Astrocyte (in vitro differentiated cells and primary cell): ENCODE measurements around the gene WNT4. TPM values are rescaled to one million over a fixed set of nuclear protein-coding genes. Genes with fewer than 3 reads are reported as not detected.

Experiments
- DNase-seq: peaks from one replicate; pipeline ENCODE4 v3.0.0-alpha.2; 2010; ENCODE audit warnings: low read depth
- FAIRE-seq: peaks from 2 replicates; lab custom pipeline; 2011; peaks lifted over from hg19 to GRCh38; lab: Jason Lieb, UNC
- H2AFZ ChIP-seq: 2 replicates; pipeline ENCODE4 v1.6.0; 2012; ENCODE audit warnings: low read depth, low read length, inconsistent platforms
- H3K27ac ChIP-seq: 2 replicates; pipeline ENCODE4 v1.5.1; 2011; ENCODE audit warnings: low read depth, low read length, inconsistent platforms
- H3K27me3 ChIP-seq: 2 replicates; pipeline ENCODE4 v1.6.0; 2011; ENCODE audit warnings: low read length, inconsistent platforms; ENCODE audit not compliant: insufficient read depth
- H3K36me3 ChIP-seq: 2 replicates; pipeline ENCODE4 v1.5.1; 2011; ENCODE audit warnings: low read length, inconsistent platforms; ENCODE audit not compliant: insufficient read depth
- H3K4me1 ChIP-seq: 2 replicates; pipeline ENCODE4 v1.5.1; 2011; ENCODE audit warnings: low read length, inconsistent platforms; ENCODE audit not compliant: insufficient read depth
- H3K4me2 ChIP-seq: 2 replicates; pipeline ENCODE4 v1.6.0; 2012; ENCODE audit warnings: low read length, inconsistent platforms
- H3K4me3 ChIP-seq: 2 replicates; pipeline ENCODE4 v1.5.1; 2011; ENCODE audit warnings: low read depth, mild to moderate bottlenecking, low read length, inconsistent platforms; ENCODE audit not compliant: insufficient read depth
- H3K79me2 ChIP-seq: 2 replicates; pipeline ENCODE4 v1.6.0; 2012; ENCODE audit warnings: mild to moderate bottlenecking, low read length, inconsistent platforms; ENCODE audit not compliant: insufficient read depth
- H3K9ac ChIP-seq: 2 replicates; pipeline ENCODE4 v1.6.0; 2012; ENCODE audit warnings: mild to moderate bottlenecking, low read length, inconsistent platforms
- H3K9me3 ChIP-seq: 2 replicates; pipeline ENCODE4 v1.5.1; 2012; ENCODE audit warnings: low read depth, mild to moderate bottlenecking, low read length, inconsistent platforms; ENCODE audit not compliant: insufficient read depth
- H4K20me1 ChIP-seq: 2 replicates; pipeline ENCODE4 v1.6.0; 2012; ENCODE audit warnings: low read length, inconsistent platforms; ENCODE audit not compliant: insufficient read depth
- H3K27ac Mint-ChIP-seq: one replicate; pipeline ENCODE4 v1.8.0; 2021; ENCODE audit warnings: mild to moderate bottlenecking, mixed read lengths; ENCODE audit not compliant: unreplicated experiment
- H3K27me3 Mint-ChIP-seq: one replicate; pipeline ENCODE4 v1.8.0; 2021; ENCODE audit warnings: low read depth, mixed read lengths; ENCODE audit not compliant: unreplicated experiment
- H3K36me3 Mint-ChIP-seq: one replicate; pipeline ENCODE4 v1.8.0; 2021; ENCODE audit warnings: low read depth, mixed read lengths; ENCODE audit not compliant: unreplicated experiment
- H3K4me1 Mint-ChIP-seq: one replicate; pipeline ENCODE4 v1.8.0; 2021; ENCODE audit warnings: low read depth, mixed read lengths; ENCODE audit not compliant: unreplicated experiment
- H3K4me3 Mint-ChIP-seq: one replicate; pipeline ENCODE4 v1.8.0; 2021; ENCODE audit warnings: mild to moderate bottlenecking, moderate library complexity, mixed read lengths; ENCODE audit not compliant: unreplicated experiment
- H3K9me3 Mint-ChIP-seq: one replicate; pipeline ENCODE4 v1.8.0; 2021; ENCODE audit warnings: mild to moderate bottlenecking, mixed read lengths; ENCODE audit not compliant: unreplicated experiment
- EZH2 ChIP-seq: IDR thresholded peaks from 2 replicates; pipeline ENCODE4 v1.6.1; 2012; ENCODE audit warnings: mild to moderate bottlenecking, low read length, inconsistent platforms; ENCODE audit not compliant: insufficient read depth
- total RNA-seq: library from RNA; stranded (reverse); gene quantifications from 2 replicates; pipeline ENCODE4 v1.2.1, GENCODE V29; 2021
- TF ChIP-seq, protein P1 (sequence below): IDR thresholded peaks from 2 replicates; pipeline ENCODE4 v1.5.1; 2011; ENCODE audit warnings: low read depth, mild to moderate bottlenecking, inconsistent platforms, low read length, moderate library complexity; ENCODE audit not compliant: insufficient read depth

WNT4 gene
- total RNA-seq, 1 donor from 2014 or later = 1.2 TPM

- Histone ChIP-seq H2AFZ (no peak overlapping the region), H3K27ac (no peak overlapping the region), H3K36me3 (no peaks in the 10 kb centered on the region), H4K20me1 (peaks cover 68% of the 10 kb centered on the region), H3K4me3 (no peak overlapping the region), H3K4me2 (no peak overlapping the region), H3K79me2 (no peaks in the 10 kb centered on the region), H3K27me3 (peaks cover 37% of the 10 kb centered on the region), H3K4me1 (peaks cover 19% of the 10 kb centered on the region), H3K9ac (no peak overlapping the region), H3K9me3 (no peaks in the 10 kb centered on the region)
- Mint-ChIP-seq H3K36me3 (peaks cover 12% of the 10 kb centered on the region), H3K27me3 (peaks cover 23% of the 10 kb centered on the region), H3K27ac (no peak overlapping the region), H3K9me3 (no peaks in the 10 kb centered on the region), H3K4me1 (peaks cover 22% of the 10 kb centered on the region), H3K4me3 (no peak overlapping the region)
- FAIRE-seq (no peak), DNase-seq (no peak)
- no peak for TF ChIP-seq EZH2
- TF ChIP-seq, protein P1, sequence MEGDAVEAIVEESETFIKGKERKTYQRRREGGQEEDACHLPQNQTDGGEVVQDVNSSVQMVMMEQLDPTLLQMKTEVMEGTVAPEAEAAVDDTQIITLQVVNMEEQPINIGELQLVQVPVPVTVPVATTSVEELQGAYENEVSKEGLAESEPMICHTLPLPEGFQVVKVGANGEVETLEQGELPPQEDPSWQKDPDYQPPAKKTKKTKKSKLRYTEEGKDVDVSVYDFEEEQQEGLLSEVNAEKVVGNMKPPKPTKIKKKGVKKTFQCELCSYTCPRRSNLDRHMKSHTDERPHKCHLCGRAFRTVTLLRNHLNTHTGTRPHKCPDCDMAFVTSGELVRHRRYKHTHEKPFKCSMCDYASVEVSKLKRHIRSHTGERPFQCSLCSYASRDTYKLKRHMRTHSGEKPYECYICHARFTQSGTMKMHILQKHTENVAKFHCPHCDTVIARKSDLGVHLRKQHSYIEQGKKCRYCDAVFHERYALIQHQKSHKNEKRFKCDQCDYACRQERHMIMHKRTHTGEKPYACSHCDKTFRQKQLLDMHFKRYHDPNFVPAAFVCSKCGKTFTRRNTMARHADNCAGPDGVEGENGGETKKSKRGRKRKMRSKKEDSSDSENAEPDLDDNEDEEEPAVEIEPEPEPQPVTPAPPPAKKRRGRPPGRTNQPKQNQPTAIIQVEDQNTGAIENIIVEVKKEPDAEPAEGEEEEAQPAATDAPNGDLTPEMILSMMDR = no peak
Observed at GRCh38 chr1:22139066-22139594, 3.8 kb downstream of the WNT4 start.

DNA sequence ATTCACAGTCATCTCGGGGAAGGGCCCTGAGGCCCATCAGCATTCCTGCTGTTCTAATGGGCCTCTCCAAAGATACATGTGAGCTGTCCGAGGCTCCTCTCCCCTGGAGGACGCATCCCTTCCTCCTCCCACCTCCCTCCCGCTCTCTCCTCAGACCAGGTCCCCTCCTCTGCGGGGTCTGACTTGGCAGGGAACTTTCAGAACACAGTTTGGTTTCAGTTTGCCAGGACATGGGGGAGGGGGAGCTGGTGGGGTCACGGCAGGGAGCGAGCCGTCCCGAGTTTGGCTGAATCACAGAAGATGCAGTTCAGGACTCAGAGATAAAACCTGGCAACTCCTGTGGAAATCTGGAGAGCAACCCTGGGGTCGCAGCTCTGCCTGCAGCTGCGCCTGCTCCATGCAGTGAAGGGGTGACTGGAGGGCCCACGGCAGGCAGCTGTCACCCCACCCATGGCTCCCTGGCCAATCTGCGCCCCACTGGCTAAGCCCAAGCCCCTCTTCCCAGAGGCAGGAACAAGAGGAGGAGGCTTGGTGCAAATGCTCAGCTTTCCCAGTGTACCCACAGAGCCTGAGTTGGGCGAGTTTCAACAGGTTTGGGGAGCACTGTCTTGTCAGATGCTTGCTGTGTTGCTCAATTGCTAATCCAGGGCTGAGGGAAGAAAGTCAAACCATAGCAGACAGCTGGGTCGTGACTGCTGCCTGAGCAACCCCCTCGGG lies 5.7 kb downstream of the WNT4 start:
- Histone ChIP-seq H3K4me1 (peaks cover 29% of the 10 kb centered on the region), H3K9ac (peak overlapping the region; percentile 19), H4K20me1 (peaks cover 80% of the 10 kb centered on the region), H3K79me2 (no peaks in the 10 kb centered on the region), H3K27ac (no peak overlapping the region), H2AFZ (no peak overlapping the region), H3K36me3 (no peaks in the 10 kb centered on the region), H3K4me3 (no peak overlapping the region), H3K27me3 (peaks cover 30% of the 10 kb centered on the region), H3K9me3 (no peaks in the 10 kb centered on the region), H3K4me2 (peak overlapping the region; percentile 48)
- FAIRE-seq = no peak
- Mint-ChIP-seq H3K27ac (no peak overlapping the region), H3K4me1 (peaks cover 22% of the 10 kb centered on the region), H3K9me3 (no peaks in the 10 kb centered on the region), H3K27me3 (peaks cover 22% of the 10 kb centered on the region), H3K4me3 (no peak overlapping the region), H3K36me3 (peaks cover 12% of the 10 kb centered on the region)
- no peak for DNase-seq
- TF ChIP-seq, protein P1 = no peak
- TF ChIP-seq EZH2 = no peak

GRCh38 chr1:22133931-22134324 lies 9.0 kb downstream of the WNT4 start:
- TF ChIP-seq, protein P1 = no peak
- no peak for TF ChIP-seq EZH2
- Mint-ChIP-seq H3K27me3 (peaks cover 12% of the 10 kb centered on the region), H3K4me1 (peaks cover 14% of the 10 kb centered on the region), H3K4me3 (no peak overlapping the region), H3K27ac (no peak overlapping the region), H3K9me3 (no peaks in the 10 kb centered on the region), H3K36me3 (peaks cover 10% of the 10 kb centered on the region)
- H2AFZ ChIP-seq = no peak overlapping the region
- no peak overlapping the region for H3K9ac ChIP-seq
- no peak for DNase-seq
- no peak for FAIRE-seq
- peaks cover 23% of the 10 kb centered on the region for H3K4me1 ChIP-seq
- H3K27me3 ChIP-seq = peaks cover 7% of the 10 kb centered on the region
- H3K36me3 ChIP-seq = no peaks in the 10 kb centered on the region
- no peak overlapping the region for H3K4me3 ChIP-seq
- H3K79me2 ChIP-seq = no peaks in the 10 kb centered on the region
- peaks cover 69% of the 10 kb centered on the region for H4K20me1 ChIP-seq
- no peak overlapping the region for H3K4me2 ChIP-seq
- no peaks in the 10 kb centered on the region for H3K9me3 ChIP-seq
- no peak overlapping the region for H3K27ac ChIP-seq
